ENCODE data around the gene ACSF3. TPM values are rescaled to one million over a fixed set of nuclear protein-coding genes. Genes with fewer than 3 reads are reported as not detected.

The ACSF3 gene
- total RNA-seq, 1 experiment from 2014 or later = 33.5 TPM

DNA sequence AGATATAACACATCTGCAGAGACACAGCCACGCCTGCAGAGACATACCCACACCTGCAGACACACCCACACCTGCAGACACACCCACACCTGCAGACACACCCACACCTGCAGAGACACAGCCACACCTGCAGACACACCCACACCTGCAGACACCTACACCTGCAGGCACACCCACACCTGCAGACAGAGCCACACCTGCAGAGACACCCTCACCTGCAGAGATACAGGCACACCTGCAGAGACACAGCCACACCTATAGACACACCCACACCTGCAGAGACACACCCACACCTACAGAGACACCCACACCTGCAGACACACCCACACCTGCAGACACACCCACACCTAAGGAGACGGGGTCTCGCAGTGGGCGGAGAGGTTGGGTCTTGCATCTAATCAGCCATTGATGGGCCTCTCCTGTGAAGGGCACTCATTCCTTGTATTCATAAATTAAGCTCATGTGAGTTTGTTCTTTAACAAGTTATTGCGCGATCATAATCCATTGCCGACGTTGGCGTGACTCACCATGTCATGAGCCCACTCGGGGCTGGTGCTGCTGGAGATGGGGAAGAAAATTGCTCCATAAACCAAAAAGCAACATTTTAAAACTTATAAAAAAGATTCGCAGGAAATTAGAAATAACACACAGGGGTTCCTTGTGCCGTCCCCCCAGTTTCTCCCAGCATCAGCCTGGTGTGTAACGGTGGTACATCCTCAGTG lies 49.0 kb downstream of the ACSF3 start:
- Histone ChIP-seq H3K27me3 (ENCODE audit: low read length) (no peaks in the 10 kb centered on the region), H3K4me1 (ENCODE audit: insufficient read depth, low read length) (no peaks in the 10 kb centered on the region), H4K20me1 (ENCODE audit: low read length) (no peaks in the 10 kb centered on the region), H3K27ac (ENCODE audit: low read length) (no peak overlapping the region), H3K4me3 (ENCODE audit: low read length) (no peak overlapping the region), H2AFZ (ENCODE audit: low read length) (no peak overlapping the region), H3K36me3 (ENCODE audit: low read depth, low read length) (no peaks in the 10 kb centered on the region), H3K4me2 (ENCODE audit: low read length) (no peak overlapping the region), H3F3A (ENCODE audit: low read length, unreplicated experiment) (no peaks in the 10 kb centered on the region), H3K9me2 (replicated peaks; ENCODE audit: low read length) (no peaks in the 10 kb centered on the region), H3K79me2 (ENCODE audit: low read length) (no peaks in the 10 kb centered on the region), H3K9me3 (ENCODE audit: low read length) (no peaks in the 10 kb centered on the region), H3K9ac (ENCODE audit: low read length) (no peak overlapping the region)
- ChIA-PET CTCF (no interaction called here), POLR2A (ENCODE audit: unreplicated experiment) (no interaction called here)
- no peak for ATAC-seq
- BruUV-seq (replicated peaks) = no TSS peak
- no peak for DNase-seq
- intact Hi-C loops (cut with micrococcal nuclease) = no loop called here
- TF ChIP-seq EZH2phosphoT487 (IDR thresholded peaks at IDR 0.05; ENCODE audit: borderline replicate concordance, low read length) = no peak
- no peak for TF ChIP-seq CTCF (conservative IDR thresholded peaks at IDR 0.05; ENCODE audit: low read depth, low read length)
- no peak for TF ChIP-seq EZH2 (IDR thresholded peaks at IDR 0.05; ENCODE audit: low read length, unreplicated experiment)

GRCh38 chr16:89143201-89143741 lies 49.6 kb downstream of the ACSF3 start:
- ChIA-PET CTCF (no interaction called here), POLR2A (ENCODE audit: unreplicated experiment) (no interaction called here)
- no peaks in the 10 kb centered on the region for H3K27me3 ChIP-seq (ENCODE audit: low read length)
- intact Hi-C loops (cut with micrococcal nuclease) = no loop called here
- no peak overlapping the region for H3K4me3 ChIP-seq (ENCODE audit: low read length)
- no peaks in the 10 kb centered on the region for H3K79me2 ChIP-seq (ENCODE audit: low read length)
- no peaks in the 10 kb centered on the region for H3K36me3 ChIP-seq (ENCODE audit: low read depth, low read length)
- H3K9ac ChIP-seq (ENCODE audit: low read length) = no peak overlapping the region
- H3F3A ChIP-seq (ENCODE audit: low read length, unreplicated experiment) = no peaks in the 10 kb centered on the region
- no peak overlapping the region for H3K4me2 ChIP-seq (ENCODE audit: low read length)
- H3K9me2 ChIP-seq (replicated peaks; ENCODE audit: low read length) = no peaks in the 10 kb centered on the region
- ATAC-seq = no peak
- H3K4me1 ChIP-seq (ENCODE audit: insufficient read depth, low read length) = no peaks in the 10 kb centered on the region
- no TSS peak for BruUV-seq (replicated peaks)
- no peak for DNase-seq
- no peak for TF ChIP-seq EZH2 (IDR thresholded peaks at IDR 0.05; ENCODE audit: low read length, unreplicated experiment)
- TF ChIP-seq CTCF (conservative IDR thresholded peaks at IDR 0.05; ENCODE audit: low read depth, low read length) = no peak
- no peak for TF ChIP-seq EZH2phosphoT487 (IDR thresholded peaks at IDR 0.05; ENCODE audit: borderline replicate concordance, low read length)
- no peaks in the 10 kb centered on the region for H4K20me1 ChIP-seq (ENCODE audit: low read length)
- no peak overlapping the region for H2AFZ ChIP-seq (ENCODE audit: low read length)
- H3K9me3 ChIP-seq (ENCODE audit: low read length) = no peaks in the 10 kb centered on the region
- no peak overlapping the region for H3K27ac ChIP-seq (ENCODE audit: low read length)

DNA sequence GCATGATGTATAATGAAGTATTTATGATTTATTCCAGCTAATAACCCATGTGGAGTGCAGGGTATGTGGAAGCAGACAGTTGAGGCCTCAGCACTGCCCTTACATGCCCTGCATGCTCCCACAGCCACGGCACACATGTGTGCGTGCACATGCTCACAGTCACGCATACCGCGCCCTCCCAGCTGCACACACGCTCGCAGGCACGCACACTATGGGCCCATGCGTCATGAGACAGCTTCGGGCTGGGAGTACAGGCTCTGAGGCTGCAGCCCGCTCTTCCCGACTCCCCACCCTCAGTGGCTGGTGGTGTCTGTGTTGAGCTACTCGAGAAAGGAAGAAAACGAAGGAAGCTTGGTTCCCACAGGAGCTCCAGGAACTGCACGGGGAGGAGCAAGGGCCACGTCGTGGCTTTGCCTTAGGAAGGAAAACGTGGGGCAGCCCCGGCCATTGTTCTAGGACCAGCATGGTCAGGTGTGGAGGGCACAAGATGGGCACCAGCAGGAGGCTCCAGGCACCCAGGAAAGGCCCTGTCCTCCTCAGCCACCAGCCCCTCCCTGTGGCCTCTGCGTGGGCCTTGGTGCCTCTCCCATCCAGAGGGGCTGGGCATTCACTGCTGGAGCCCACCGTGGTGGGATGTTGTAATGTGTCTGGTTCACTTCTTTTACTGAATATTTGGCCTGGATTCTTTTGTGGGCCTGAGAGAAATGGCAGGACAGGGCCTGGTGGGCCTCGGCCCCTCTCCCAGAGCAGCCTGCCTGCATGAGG lies 50.4 kb downstream of the ACSF3 start:
- CTCF ChIA-PET = no interaction called here
- Histone ChIP-seq H3K79me2 (ENCODE audit: low read length) (no peaks in the 10 kb centered on the region), H3K36me3 (ENCODE audit: low read depth, low read length) (no peaks in the 10 kb centered on the region), H3K27ac (ENCODE audit: low read length) (no peak overlapping the region), H3K4me3 (ENCODE audit: low read length) (no peak overlapping the region), H3K9me3 (ENCODE audit: low read length) (no peaks in the 10 kb centered on the region), H4K20me1 (ENCODE audit: low read length) (no peaks in the 10 kb centered on the region), H2AFZ (ENCODE audit: low read length) (no peak overlapping the region), H3F3A (ENCODE audit: low read length, unreplicated experiment) (no peaks in the 10 kb centered on the region), H3K4me1 (ENCODE audit: insufficient read depth, low read length) (no peaks in the 10 kb centered on the region), H3K9me2 (replicated peaks; ENCODE audit: low read length) (no peaks in the 10 kb centered on the region), H3K27me3 (ENCODE audit: low read length) (no peaks in the 10 kb centered on the region), H3K9ac (ENCODE audit: low read length) (no peak overlapping the region), H3K4me2 (ENCODE audit: low read length) (no peak overlapping the region)
- no TSS peak for BruUV-seq (replicated peaks)
- POLR2A ChIA-PET (ENCODE audit: unreplicated experiment) = no interaction called here
- DNase-seq (no peak), ATAC-seq (no peak)
- TF ChIP-seq EZH2 (IDR thresholded peaks at IDR 0.05; ENCODE audit: low read length, unreplicated experiment) (no peak), EZH2phosphoT487 (IDR thresholded peaks at IDR 0.05; ENCODE audit: borderline replicate concordance, low read length) (no peak), CTCF (conservative IDR thresholded peaks at IDR 0.05; ENCODE audit: low read depth, low read length) (no peak)
- intact Hi-C loops (cut with micrococcal nuclease) = no loop called here
